SKM-1 (cell line): Measurements from ENCODE around the gene LTB4R2.

Source experiments
- DNase-seq: peaks from one replicate; lab custom pipeline; 2025; ENCODE audit not compliant: unreplicated experiment; lab: John Stamatoyannopoulos, UW

LTB4R2 gene

DNA sequence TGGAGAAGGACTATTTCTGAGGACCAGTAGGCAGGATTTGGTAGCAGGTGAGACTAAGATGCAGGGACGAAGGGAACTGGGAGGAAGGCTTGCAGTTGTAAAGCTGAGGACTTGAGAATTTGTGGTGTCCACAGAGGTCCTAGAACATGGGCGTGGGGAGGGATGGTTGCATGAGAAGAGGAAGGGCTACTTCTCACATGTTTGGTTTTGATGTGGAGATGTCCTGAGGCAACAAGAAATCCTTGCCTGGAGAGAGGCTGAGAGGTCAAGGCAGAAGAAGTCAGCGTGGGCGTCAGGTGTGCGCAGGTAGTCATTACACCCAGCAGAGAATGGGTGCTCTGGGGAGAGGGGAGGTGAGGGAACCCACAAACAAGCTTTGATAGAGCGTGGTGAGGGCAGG lies 32.9 kb upstream of the LTB4R2 start:
- DNase-seq, result no peak

DNA sequence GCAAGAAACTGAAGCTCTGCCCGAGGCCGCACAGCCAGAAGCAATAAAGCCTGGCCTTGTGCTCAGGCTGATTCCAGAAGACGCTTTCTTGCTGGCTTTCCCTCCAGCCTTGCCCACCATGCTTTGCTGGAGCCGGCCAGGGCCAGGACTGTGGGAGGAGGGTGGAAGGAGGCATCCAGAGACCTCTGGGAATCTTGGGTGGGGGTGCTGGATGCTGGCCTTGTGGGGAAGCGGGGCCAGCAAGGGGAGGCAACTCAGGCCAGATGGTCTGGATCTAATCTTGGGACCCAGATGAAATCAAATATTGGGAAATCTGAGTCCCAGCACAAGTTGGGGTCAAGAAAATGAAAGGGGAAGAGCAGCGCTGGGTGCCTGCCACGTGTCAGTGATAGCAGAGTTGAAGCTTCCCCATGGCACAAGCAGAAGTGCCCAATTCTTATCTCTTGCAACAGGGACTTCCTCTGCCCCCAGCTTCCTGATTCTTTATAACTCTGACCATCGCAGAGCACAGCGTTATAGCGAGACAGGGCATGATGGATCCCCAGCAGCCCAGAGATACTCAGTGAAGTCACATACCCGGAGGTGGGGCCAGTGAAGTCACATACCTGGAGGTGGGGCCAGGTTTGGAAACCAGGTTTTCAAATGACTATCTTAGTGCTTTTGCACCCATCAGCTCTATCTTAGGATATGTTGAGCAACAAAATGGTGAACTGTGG lies 32.2 kb upstream of the LTB4R2 start:
- peak; percentile 64 for DNase-seq

GRCh38 chr14:24278424-24278823 lies 31.5 kb upstream of the LTB4R2 start:
- no peak for DNase-seq

DNA sequence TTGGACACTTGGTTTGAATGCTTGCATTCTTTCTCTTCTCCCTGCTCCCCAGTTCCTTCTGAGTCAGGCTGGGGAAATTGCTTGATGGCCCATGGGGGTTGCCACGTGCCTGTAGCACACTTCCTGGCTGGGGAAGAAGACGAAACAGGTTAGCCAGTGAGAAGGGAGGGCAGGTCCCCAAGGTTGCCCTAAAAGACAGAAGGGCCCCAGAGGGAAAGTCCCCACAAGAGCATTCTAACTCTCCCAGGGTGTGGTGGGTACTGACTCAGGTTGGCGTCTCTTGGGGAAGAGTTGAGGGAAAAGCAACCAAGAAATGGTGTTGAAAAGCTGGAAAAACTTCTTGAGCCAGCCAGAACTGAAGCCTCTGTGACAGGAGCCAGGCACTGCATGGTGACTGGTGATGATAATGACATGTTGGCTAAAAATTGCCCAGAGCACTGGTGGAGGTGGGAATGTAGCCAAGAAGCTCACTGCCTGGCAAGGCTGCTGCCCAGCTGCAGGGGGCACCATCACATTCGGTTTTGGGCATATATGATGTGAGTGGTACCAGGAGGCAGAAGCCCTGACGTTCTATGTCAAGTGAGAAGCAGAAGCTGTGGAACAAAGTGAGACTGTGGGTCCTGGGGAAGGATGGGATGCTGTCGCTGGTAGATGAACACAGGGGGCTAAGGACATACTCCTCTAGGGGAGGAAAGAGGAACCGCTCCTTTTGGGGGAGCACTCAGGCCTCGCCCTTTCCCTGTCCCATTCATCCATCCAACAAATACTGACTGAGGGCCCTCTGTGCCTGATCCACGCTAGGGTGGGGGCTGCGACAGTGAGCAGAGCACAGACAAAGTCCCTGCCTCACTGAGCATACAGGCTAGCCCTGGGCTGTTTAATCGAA lies 30.4 kb upstream of the LTB4R2 start:
- no peak for DNase-seq

DNA sequence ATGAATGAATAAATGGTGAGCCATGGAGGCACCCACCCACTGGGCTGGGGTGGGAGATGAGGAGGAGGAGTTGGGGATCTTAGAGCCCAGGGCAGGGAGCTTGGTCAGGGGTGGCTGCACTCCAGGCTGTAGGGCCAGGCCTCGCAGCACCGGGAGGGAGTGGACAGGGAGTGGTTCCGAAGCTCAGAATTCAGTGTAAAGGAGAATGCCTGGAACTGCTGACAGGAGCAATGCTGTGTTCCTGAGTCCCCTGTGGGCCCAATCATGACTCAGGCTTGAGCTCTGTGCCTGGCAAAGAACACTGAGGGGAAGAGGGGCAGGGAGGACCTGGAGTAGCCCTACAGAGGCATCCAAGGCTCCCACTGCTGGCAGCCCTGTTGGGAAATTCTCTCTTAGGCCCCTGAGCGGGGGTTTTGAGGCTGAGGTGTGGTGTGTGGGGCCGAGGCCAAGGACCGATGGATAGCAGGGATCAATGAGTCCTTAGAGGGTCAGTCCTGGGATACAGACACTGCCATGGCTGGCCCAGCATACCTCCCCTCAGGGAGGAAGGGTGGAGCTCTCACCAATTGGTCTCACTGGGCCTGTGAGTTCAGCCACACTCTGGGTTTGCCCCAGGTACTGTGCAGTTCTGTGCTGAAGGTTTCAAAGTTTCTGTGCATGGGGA lies 29.0 kb upstream of the LTB4R2 start:
- no peak for DNase-seq

- DNase-seq, result no peak
Observed at GRCh38 chr14:24281636-24282035, 28.3 kb upstream of the LTB4R2 start.

DNA sequence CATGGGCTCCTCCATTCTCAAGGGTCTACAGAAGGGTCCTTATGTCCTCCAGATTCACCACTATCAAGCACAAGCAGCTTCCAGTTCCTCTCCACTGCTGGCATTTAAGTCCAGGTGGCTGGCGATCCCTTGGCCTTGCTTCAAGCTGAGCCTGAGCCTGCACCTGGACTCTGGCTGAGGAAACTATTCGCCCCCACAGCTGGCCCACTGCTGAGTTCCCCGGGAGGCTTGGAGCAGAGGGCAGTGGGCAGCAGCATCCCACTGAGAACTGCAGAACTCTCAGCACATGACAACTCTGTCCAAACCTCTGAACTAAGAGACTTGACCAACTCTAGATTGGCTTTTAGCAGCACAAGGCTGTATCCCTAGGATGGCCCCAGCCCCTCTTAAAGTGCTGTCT lies 27.2 kb upstream of the LTB4R2 start:
- DNase-seq, result no peak

DNA sequence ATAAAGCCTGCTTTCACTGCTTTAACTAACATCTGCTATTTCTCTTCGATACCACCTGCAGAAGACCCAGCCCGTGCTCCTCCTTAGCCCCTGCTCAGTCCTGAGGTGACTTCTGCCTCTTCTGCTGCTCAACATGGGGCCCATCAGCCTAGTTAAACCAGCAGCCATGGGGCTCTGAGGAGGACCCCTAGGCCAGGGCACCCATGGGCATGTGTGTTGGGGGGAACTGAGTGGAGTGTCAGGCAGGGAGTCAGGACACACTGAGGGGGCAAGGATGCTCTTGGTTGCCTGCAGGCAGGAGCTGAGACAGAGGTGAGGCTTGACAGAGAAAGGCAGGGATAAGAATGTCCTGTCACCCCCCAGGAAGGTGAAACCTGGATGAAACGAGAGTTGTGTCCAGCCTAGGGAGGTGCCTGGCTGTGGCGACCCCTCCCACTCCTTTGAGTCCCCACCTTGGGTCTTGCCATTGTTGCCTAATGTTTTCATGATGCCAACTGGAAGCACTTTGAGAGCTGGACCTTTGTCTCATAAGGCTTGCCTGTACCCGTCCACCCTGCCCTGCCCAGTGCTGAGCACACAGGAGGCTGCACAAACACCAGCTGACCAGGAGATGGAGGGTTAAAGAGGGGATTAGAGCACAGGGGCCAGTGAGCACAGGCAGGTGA lies 26.0 kb upstream of the LTB4R2 start:
- DNase-seq, result no peak

- no peak for DNase-seq
Observed at GRCh38 chr14:24284501-24285035, 25.4 kb upstream of the LTB4R2 start.

GRCh38 chr14:24285351-24285750 lies 24.6 kb upstream of the LTB4R2 start:
- no peak for DNase-seq

- no peak for DNase-seq
Observed at GRCh38 chr14:24286996-24287395, 22.9 kb upstream of the LTB4R2 start.

DNA sequence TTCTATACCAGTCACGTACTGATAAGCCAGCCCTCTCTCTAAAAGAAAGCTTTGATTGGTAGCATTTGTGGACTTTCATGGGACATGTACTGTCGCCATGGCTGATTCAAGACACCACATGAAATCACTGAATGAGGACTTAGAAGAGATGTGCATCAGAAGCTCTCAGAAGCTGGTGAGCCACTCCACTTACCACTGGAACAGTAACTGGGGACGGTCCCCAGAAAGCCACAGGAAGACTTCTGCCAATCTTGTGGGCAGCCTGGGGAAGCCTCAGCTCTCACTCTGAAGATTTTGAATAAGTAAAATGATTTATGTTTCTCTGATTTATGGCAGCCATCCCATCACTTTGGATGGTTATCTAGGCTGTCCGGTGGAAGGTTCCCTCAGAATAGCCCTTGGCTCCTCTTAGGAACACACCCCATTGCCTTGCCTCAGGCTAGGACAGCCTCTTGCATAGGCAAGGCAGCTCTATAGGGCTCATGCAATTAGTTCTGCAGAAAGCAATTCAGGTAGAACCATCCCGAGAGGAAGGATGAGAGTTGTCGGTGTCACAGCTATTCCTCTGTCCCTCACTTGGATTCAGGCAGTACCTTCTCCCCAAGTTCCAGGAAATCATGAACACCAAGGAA lies 20.2 kb upstream of the LTB4R2 start:
- no peak for DNase-seq

GRCh38 chr14:24290746-24291145 lies 19.2 kb upstream of the LTB4R2 start:
- no peak for DNase-seq

- DNase-seq, result no peak
Observed at GRCh38 chr14:24291446-24292117, 18.4 kb upstream of the LTB4R2 start.

GRCh38 chr14:24292118-24292807 lies 17.7 kb upstream of the LTB4R2 start:
- no peak for DNase-seq

DNA sequence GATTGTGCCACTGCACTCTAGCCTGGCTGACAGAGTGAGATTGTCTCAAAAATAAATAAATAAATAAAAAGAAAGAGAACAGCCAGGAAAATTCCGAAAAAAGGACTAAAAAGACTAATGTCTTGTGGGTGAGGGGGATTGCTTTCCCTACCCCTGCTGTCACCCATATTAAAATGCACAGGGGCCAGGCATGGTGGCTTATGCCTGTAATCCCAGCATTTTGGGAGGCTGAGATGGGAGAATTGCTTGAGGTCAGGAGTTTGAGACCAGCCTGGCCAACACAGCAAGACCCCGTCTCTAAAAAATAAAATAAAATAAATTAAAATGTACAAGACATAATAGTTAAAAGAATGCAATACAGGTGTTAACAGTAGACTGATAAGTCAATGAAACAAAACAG lies 16.4 kb upstream of the LTB4R2 start:
- no peak for DNase-seq

DNA sequence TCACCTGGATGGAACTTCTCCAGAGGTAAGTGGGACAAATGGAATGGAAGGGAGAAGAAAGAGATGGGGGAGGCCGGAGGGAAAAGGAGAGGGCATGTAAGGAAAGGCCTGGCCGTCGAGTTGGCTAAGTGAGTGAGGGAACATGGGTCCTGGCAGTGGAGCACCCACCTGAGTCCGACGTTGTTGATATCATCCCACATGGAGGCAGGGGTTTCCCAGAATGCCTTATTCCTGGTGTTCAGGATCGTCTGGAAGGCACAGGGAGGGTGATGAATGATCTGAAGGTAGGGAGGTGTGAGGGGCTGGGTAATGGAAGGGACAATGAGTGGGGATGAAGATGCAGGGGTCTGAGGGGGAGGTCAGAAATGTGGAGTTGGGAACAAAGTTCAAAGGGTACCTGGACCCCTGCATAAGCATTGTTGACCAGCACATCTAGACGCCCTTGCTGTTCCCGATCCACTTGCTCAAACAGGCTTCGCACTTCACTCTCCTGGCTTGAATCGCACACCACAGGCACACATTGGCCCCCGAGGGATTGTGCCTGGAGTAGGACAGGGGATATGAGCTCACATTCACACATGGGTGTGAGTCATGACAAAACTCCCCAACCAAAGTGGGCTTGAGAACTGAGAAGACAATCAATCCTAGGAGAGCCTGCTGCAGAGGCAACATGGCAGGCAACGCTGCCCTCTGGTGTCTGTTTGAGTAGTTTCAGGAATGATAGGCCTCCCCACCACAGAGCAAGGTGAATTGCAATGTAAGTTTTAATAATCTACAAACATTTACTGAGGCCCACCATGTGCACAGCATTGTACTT lies 13.4 kb upstream of the LTB4R2 start:
- no peak for DNase-seq

- DNase-seq, result no peak
Observed at GRCh38 chr14:24297190-24297964, 12.6 kb upstream of the LTB4R2 start.
